HCT116 (cell line): ENCODE measurements around the gene EXOC4. TPM values are rescaled to one million over a fixed set of nuclear protein-coding genes. Genes with fewer than 3 reads are reported as not detected.

Experiments used
- ATAC-seq: fragments of 200-7000 bp; cut with Tn5 transposase; 2 replicates; pipeline ENCODE4 v1.9.1; 2020; ENCODE audit warnings: mild to moderate bottlenecking, moderate library complexity
- BruUV-seq: library from RNA; stranded (reverse); fragments of 400-500 nt; replicated peaks from 2 replicates; lab custom pipeline; 2021; lab: Mats Ljungman, UMichigan
- CTCF ChIA-PET: fragments of 300-600 bp; sonication (Branson Sonifier 250); formaldehyde crosslinking; loops from one replicate; lab custom pipeline; 2021; ENCODE audit warnings: antibody characterized with exemption; lab: Charles Lee
- POLR2A ChIA-PET: fragments of 300-600, 350-600 bp; sonication (Branson Sonifier 250); formaldehyde crosslinking; loops from one replicate; lab custom pipeline; 2021; ENCODE audit warnings: antibody characterized with exemption; lab: Charles Lee
- RAD21 ChIA-PET, 2 experiments: fragments of 300-600 bp; sonication (Branson Sonifier 250); formaldehyde crosslinking; loops; one replicate each; lab custom pipeline; 2023; ENCODE audit warnings: low total read pairs in 2 of 2; ENCODE audit not compliant: uncharacterized antibody in 2 of 2, unreplicated experiment in 2 of 2, low non-redundant PET in 1 of 2; lab: Charles Lee
- DNase-seq: peaks from one replicate; pipeline ENCODE4 v3.0.0-alpha.2; 2010; ENCODE audit warnings: low read depth, low spot score
- H2AFZ ChIP-seq: fragments of 200-600 bp; shearing (Covaris generic), sonication (generic); 2 replicates; pipeline ENCODE4 v1.6.1; 2017; ENCODE audit warnings: low read depth, mixed run types, mixed read lengths, antibody characterized with exemption, low read length; ENCODE audit not compliant: poor library complexity, severe bottlenecking
- H3K27ac ChIP-seq: 2 replicates; pipeline ENCODE4 v1.5.1; 2012; ENCODE audit warnings: low read depth, low read length
- H3K27me3 ChIP-seq: fragments of 200-600 bp; sonication (generic); 2 replicates; pipeline ENCODE4 v1.6.1; 2016; ENCODE audit warnings: mixed run types, low read length, mixed read lengths; ENCODE audit not compliant: insufficient read depth
- H3K36me3 ChIP-seq, 2 experiments: fragments of 200-500 bp in 1 of 2; fragments of 200-600 bp in 1 of 2; sonication (Bioruptor generic) in 1 of 2; sonication (generic) in 1 of 2; 2 replicates each; pipeline versions ENCODE4 v1.5.1 to v1.6.1; 2014 to 2016; ENCODE audit warnings: low read length in 2 of 2, inconsistent platforms in 1 of 2, mixed read lengths in 1 of 2, mixed run types in 1 of 2; ENCODE audit not compliant: insufficient read depth in 2 of 2, control insufficient read depth in 1 of 2
- H3K4me1 ChIP-seq, 2 experiments: fragments of 200-600 bp in 1 of 2; sonication (generic) in 1 of 2; 2 replicates each; pipeline versions ENCODE4 v1.5.1 to v1.6.1; 2012 to 2017; ENCODE audit warnings: low read length in 2 of 2, inconsistent platforms in 1 of 2, mild to moderate bottlenecking in 1 of 2, mixed read lengths in 1 of 2, mixed run types in 1 of 2, moderate library complexity in 1 of 2; ENCODE audit not compliant: insufficient read depth in 2 of 2, control insufficient read depth in 1 of 2
- H3K4me2 ChIP-seq: fragments of 200-600 bp; sonication (generic); 2 replicates; pipeline ENCODE4 v1.6.1; 2017; ENCODE audit warnings: mixed run types, low read length, mixed read lengths
- H3K4me3 ChIP-seq, 2 experiments: fragments of 200-600 bp in 1 of 2; sonication (generic) in 1 of 2; replicated peaks in 1 of 2; 2 replicates each; pipeline ENCODE4 v1.5.1; 2011 to 2016; ENCODE audit warnings: low read length in 2 of 2, control low read depth in 1 of 2, low read depth in 1 of 2, mild to moderate bottlenecking in 1 of 2, mixed read lengths in 1 of 2, mixed run types in 1 of 2
- H3K79me2 ChIP-seq: fragments of 200-600 bp; sonication (generic); 2 replicates; pipeline ENCODE4 v1.6.1; 2017; ENCODE audit warnings: mild to moderate bottlenecking, mixed run types, low read length, moderate library complexity, mixed read lengths; ENCODE audit not compliant: insufficient read depth
- H3K9ac ChIP-seq: fragments of 200-600 bp; sonication (generic); 2 replicates; pipeline ENCODE4 v1.6.1; 2016; ENCODE audit warnings: low read length, mixed read lengths
- H3K9me2 ChIP-seq: fragments of 200-600 bp; sonication (generic), shearing (Covaris generic); 2 replicates; pipeline ENCODE4 v1.6.1; 2017; ENCODE audit warnings: mixed run types, mild to moderate bottlenecking, moderate library complexity; ENCODE audit not compliant: insufficient read depth
- H3K9me3 ChIP-seq, 2 experiments: fragments of 200-500 bp in 1 of 2; fragments of 200-600 bp in 1 of 2; sonication (Bioruptor generic) in 1 of 2; sonication (generic) in 1 of 2; 2 replicates each; pipeline ENCODE4 v1.6.1; 2014 to 2017; ENCODE audit warnings: low read length in 2 of 2, mixed read lengths in 2 of 2, inconsistent platforms in 1 of 2, low read depth in 1 of 2, mild to moderate bottlenecking in 1 of 2, mixed run types in 1 of 2, moderate library complexity in 1 of 2; ENCODE audit not compliant: control insufficient read depth in 1 of 2, insufficient read depth in 1 of 2
- H4K20me1 ChIP-seq: fragments of 200-600 bp; sonication (generic), shearing (Covaris generic); 2 replicates; pipeline ENCODE4 v1.6.1; 2017; ENCODE audit warnings: mixed run types, mild to moderate bottlenecking, moderate library complexity; ENCODE audit not compliant: insufficient read depth
- CEBPB ChIP-seq: IDR thresholded peaks from 2 replicates; pipeline ENCODE4 v1.6.1; 2012; ENCODE audit warnings: low read depth
- ELF1 ChIP-seq: IDR thresholded peaks from 2 replicates; pipeline ENCODE4 v1.6.1; 2012; ENCODE audit warnings: low read depth, borderline replicate concordance
- EZH2 ChIP-seq: fragments of 200-600 bp; sonication (generic); IDR thresholded peaks from 2 replicates; pipeline ENCODE4 v1.6.1; 2017; ENCODE audit warnings: antibody characterized with exemption, mixed run types
- EZH2phosphoT487 ChIP-seq: fragments of 200-600 bp; IDR thresholded peaks from 2 replicates; pipeline ENCODE4 v1.6.1; 2018; ENCODE audit warnings: antibody characterized with exemption, borderline replicate concordance
- FOSL1 ChIP-seq: IDR thresholded peaks from 2 replicates; pipeline ENCODE4 v1.6.1; 2012; ENCODE audit warnings: low read depth
- JUND ChIP-seq: IDR thresholded peaks from 2 replicates; pipeline ENCODE4 v1.6.1; 2012
- POLR2A ChIP-seq: IDR thresholded peaks from 2 replicates; pipeline ENCODE4 v1.7.0; 2011; ENCODE audit warnings: borderline replicate concordance; ENCODE audit not compliant: insufficient read depth, insufficient read length; ENCODE audit errors: extremely low read depth
- POLR2AphosphoS5 ChIP-seq: IDR thresholded peaks from 2 replicates; pipeline ENCODE4 v1.6.1; 2011; ENCODE audit warnings: mild to moderate bottlenecking, low read depth, low read length, moderate library complexity
- RAD21 ChIP-seq: IDR thresholded peaks from 2 replicates; pipeline ENCODE4 v1.6.1; 2012; ENCODE audit warnings: low read depth, mild to moderate bottlenecking
- SIN3A ChIP-seq: IDR thresholded peaks from 2 replicates; pipeline ENCODE4 v1.6.1; 2012; ENCODE audit warnings: low read depth
- SP1 ChIP-seq: IDR thresholded peaks from 2 replicates; pipeline ENCODE4 v1.6.1; 2012; ENCODE audit warnings: low read depth
- SRF ChIP-seq: IDR thresholded peaks from 2 replicates; pipeline ENCODE4 v1.6.1; 2012; ENCODE audit warnings: low read depth
- TCF7L2 ChIP-seq: IDR thresholded peaks from 2 replicates; pipeline ENCODE4 v1.7.0; 2011; ENCODE audit warnings: borderline replicate concordance, inconsistent platforms; ENCODE audit not compliant: insufficient read depth, insufficient read length; ENCODE audit errors: extremely low read depth
- ZFX ChIP-seq: fragments of 450-650 bp; IDR thresholded peaks from 2 replicates; pipeline ENCODE4 v1.6.1; 2017
- intact Hi-C: fragments of 100-400 bp; cut with micrococcal nuclease; formaldehyde crosslinking; loops from 2 replicates; pipeline ENCODE4 v1.10.0; 2022
- total RNA-seq: library from RNA; stranded (reverse); gene quantifications from one replicate; pipeline ENCODE4 v1.2.1, GENCODE V29; 2021; ENCODE audit not compliant: unreplicated experiment
- TF ChIP-seq, protein P1 (sequence below), 3 experiments: fragments of 200-600 bp in 1 of 3; sonication (generic) in 1 of 3; IDR thresholded peaks in 2 of 3; conservative IDR thresholded peaks in 1 of 3; 2 replicates each; pipeline ENCODE4 v1.5.1; 2012 to 2017; ENCODE audit warnings: low read depth in 2 of 3, low read length in 2 of 3, antibody characterized with exemption in 1 of 3, borderline replicate concordance in 1 of 3, control low read depth in 1 of 3, mild to moderate bottlenecking in 1 of 3, mixed read lengths in 1 of 3, mixed run types in 1 of 3, moderate library complexity in 1 of 3; ENCODE audit not compliant: insufficient read depth in 1 of 3
- TF ChIP-seq, protein P2 (sequence below): IDR thresholded peaks from 2 replicates; pipeline ENCODE4 v1.6.1; 2012
- TF ChIP-seq, protein P3 (sequence below): IDR thresholded peaks from 2 replicates; pipeline ENCODE4 v1.6.1; 2012; ENCODE audit warnings: low read depth
- TF ChIP-seq, protein P4 (sequence below): IDR thresholded peaks from 2 replicates; pipeline ENCODE4 v1.6.1; 2012

EXOC4 gene
- total RNA-seq, 1 experiment from 2014 or later: 40.3 TPM

- intact Hi-C loops: no loop called here
- no peak for ATAC-seq
- ChIA-PET POLR2A (no interaction called here), CTCF (no interaction called here), RAD21 (no interaction called here)
- Histone ChIP-seq H3K4me2 (no peak overlapping the region), H3K9me3 (no peaks in the 10 kb centered on the region), H3K79me2 (no peaks in the 10 kb centered on the region), H3K9me2 (no peaks in the 10 kb centered on the region), H4K20me1 (no peaks in the 10 kb centered on the region), H3K4me3 (no peak overlapping the region), H3K27ac (no peak overlapping the region), H3K4me1 (no peaks in the 10 kb centered on the region), H2AFZ (no peak overlapping the region), H3K9ac (no peak overlapping the region), H3K36me3 (no peaks in the 10 kb centered on the region), H3K27me3 (no peaks in the 10 kb centered on the region)
- no peak for TF ChIP-seq SP1
- no peak for TF ChIP-seq ELF1
- TF ChIP-seq, protein P1, sequence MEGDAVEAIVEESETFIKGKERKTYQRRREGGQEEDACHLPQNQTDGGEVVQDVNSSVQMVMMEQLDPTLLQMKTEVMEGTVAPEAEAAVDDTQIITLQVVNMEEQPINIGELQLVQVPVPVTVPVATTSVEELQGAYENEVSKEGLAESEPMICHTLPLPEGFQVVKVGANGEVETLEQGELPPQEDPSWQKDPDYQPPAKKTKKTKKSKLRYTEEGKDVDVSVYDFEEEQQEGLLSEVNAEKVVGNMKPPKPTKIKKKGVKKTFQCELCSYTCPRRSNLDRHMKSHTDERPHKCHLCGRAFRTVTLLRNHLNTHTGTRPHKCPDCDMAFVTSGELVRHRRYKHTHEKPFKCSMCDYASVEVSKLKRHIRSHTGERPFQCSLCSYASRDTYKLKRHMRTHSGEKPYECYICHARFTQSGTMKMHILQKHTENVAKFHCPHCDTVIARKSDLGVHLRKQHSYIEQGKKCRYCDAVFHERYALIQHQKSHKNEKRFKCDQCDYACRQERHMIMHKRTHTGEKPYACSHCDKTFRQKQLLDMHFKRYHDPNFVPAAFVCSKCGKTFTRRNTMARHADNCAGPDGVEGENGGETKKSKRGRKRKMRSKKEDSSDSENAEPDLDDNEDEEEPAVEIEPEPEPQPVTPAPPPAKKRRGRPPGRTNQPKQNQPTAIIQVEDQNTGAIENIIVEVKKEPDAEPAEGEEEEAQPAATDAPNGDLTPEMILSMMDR (IDR thresholded peaks at IDR 0.05 in 2 of 3, conservative IDR thresholded peaks at IDR 0.05 in 1 of 3; ENCODE audit: borderline replicate concordance in 1 of 3, insufficient read depth in 1 of 3, low read depth in 2 of 3, low read length in 2 of 3): no peak
- TF ChIP-seq TCF7L2: no peak
- TF ChIP-seq RAD21: no peak
- TF ChIP-seq SIN3A: no peak
- no peak for TF ChIP-seq POLR2AphosphoS5
- TF ChIP-seq, protein P2, sequence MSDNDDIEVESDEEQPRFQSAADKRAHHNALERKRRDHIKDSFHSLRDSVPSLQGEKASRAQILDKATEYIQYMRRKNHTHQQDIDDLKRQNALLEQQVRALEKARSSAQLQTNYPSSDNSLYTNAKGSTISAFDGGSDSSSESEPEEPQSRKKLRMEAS: no peak
- TF ChIP-seq ZFX: no peak
- no peak for TF ChIP-seq JUND
- TF ChIP-seq, protein P3, sequence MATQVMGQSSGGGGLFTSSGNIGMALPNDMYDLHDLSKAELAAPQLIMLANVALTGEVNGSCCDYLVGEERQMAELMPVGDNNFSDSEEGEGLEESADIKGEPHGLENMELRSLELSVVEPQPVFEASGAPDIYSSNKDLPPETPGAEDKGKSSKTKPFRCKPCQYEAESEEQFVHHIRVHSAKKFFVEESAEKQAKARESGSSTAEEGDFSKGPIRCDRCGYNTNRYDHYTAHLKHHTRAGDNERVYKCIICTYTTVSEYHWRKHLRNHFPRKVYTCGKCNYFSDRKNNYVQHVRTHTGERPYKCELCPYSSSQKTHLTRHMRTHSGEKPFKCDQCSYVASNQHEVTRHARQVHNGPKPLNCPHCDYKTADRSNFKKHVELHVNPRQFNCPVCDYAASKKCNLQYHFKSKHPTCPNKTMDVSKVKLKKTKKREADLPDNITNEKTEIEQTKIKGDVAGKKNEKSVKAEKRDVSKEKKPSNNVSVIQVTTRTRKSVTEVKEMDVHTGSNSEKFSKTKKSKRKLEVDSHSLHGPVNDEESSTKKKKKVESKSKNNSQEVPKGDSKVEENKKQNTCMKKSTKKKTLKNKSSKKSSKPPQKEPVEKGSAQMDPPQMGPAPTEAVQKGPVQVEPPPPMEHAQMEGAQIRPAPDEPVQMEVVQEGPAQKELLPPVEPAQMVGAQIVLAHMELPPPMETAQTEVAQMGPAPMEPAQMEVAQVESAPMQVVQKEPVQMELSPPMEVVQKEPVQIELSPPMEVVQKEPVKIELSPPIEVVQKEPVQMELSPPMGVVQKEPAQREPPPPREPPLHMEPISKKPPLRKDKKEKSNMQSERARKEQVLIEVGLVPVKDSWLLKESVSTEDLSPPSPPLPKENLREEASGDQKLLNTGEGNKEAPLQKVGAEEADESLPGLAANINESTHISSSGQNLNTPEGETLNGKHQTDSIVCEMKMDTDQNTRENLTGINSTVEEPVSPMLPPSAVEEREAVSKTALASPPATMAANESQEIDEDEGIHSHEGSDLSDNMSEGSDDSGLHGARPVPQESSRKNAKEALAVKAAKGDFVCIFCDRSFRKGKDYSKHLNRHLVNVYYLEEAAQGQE: no peak
- no peak for TF ChIP-seq EZH2phosphoT487
- TF ChIP-seq POLR2A: no peak
- no peak for TF ChIP-seq CEBPB
- TF ChIP-seq EZH2: no peak
- TF ChIP-seq FOSL1: no peak
- TF ChIP-seq, protein P4, sequence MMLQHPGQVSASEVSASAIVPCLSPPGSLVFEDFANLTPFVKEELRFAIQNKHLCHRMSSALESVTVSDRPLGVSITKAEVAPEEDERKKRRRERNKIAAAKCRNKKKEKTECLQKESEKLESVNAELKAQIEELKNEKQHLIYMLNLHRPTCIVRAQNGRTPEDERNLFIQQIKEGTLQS: no peak
- no peak for TF ChIP-seq SRF
- no peak for DNase-seq
- no TSS peak for BruUV-seq
Measured at GRCh38 chr7:133293384-133294160, 40.7 kb downstream of the EXOC4 start.
